Esophagus muscularis mucosa (tissue), 4 donors: ENCODE measurements around the gene EVA1C. TPM values are rescaled to one million over a fixed set of nuclear protein-coding genes. Genes with fewer than 3 reads are reported as not detected.
A peak's percentile ranks its signal among the peaks of the same experiment; 100 is the strongest.

ENCODE experiments used
- DNase-seq: peaks from one replicate; pipeline ENCODE4 v3.0.0-alpha.2; 2017; ENCODE audit errors: extremely low spot score
- H3K27ac ChIP-seq, 4 donors: fragments of 200-600 bp; sonication (generic); replicated peaks in 1 of 4; 1 replicate in 3 of 4; 2 replicates in 1 of 4; pipeline ENCODE4 v1.5.1; 2016 to 2019; ENCODE audit warnings: mild to moderate bottlenecking in 1 of 4
- H3K27me3 ChIP-seq, 4 donors: fragments of 200-600 bp; sonication (generic); one replicate each; pipeline versions ENCODE4 v1.5.1 to v1.6.0; 2016 to 2019
- H3K36me3 ChIP-seq, 4 donors: fragments of 200-600 bp; sonication (generic); one replicate each; pipeline ENCODE4 v1.5.1; 2016 to 2019
- H3K4me1 ChIP-seq, 4 donors: fragments of 200-600 bp; sonication (generic); one replicate each; pipeline ENCODE4 v1.5.1; 2016 to 2019
- H3K4me3 ChIP-seq, 4 donors: fragments of 200-600 bp; sonication (generic); 1 replicate in 2 of 4; 2 replicates in 2 of 4; pipeline ENCODE4 v1.5.1; 2016 to 2019; ENCODE audit warnings: mild to moderate bottlenecking in 4 of 4, moderate library complexity in 1 of 4
- H3K9me3 ChIP-seq, 4 donors: fragments of 200-600 bp; sonication (generic); 1 replicate in 3 of 4; 2 replicates in 1 of 4; pipeline ENCODE4 v1.5.1; 2016 to 2019
- CTCF ChIP-seq, 3 experiments: fragments of 200-600 bp in 2 of 3; fragments of 450-650 bp in 1 of 3; sonication (generic) in 2 of 3; IDR thresholded peaks; one replicate each; pipeline ENCODE4 v1.5.1; 2017 to 2019; ENCODE audit warnings: antibody characterized with exemption in 3 of 3, mild to moderate bottlenecking in 2 of 3, moderate library complexity in 1 of 3
- EP300 ChIP-seq: sonication (generic); formaldehyde crosslinking; IDR thresholded peaks from one replicate; pipeline ENCODE4 v1.6.1; 2017; ENCODE audit warnings: antibody characterized with exemption
- POLR2A ChIP-seq: fragments of 450-650 bp; IDR thresholded peaks from one replicate; pipeline ENCODE4 v1.6.1; 2017; ENCODE audit warnings: antibody characterized with exemption, moderate library complexity, mild to moderate bottlenecking, low read depth
- POLR2AphosphoS5 ChIP-seq, 2 donors: sonication (generic); formaldehyde crosslinking; IDR thresholded peaks; one replicate each; pipeline ENCODE4 v1.6.1; 2017; ENCODE audit warnings: antibody characterized with exemption in 2 of 2
- WGBS: methylation state at CpG from one replicate; pipeline ENCODE4 v1.1.5; 2018; 5-methylcytosine and 5-hydroxymethylcytosine counted together
- intact Hi-C: fragments of 100-400 bp; cut with DNase I; formaldehyde crosslinking; loops from one replicate; pipeline ENCODE4 v1.15.1; 2023
- total RNA-seq, 4 donors: library from RNA; depleted of rRNA; stranded (reverse); fragments of >200 nt; gene quantifications; one replicate each; pipeline versions ENCODE4 v1.1.0 to v1.2.1, GENCODE V29; 2016

The EVA1C gene
- total RNA-seq, 4 donors from 2014 or later: 49.8 to 86.6 (median 64.6) TPM

DNA sequence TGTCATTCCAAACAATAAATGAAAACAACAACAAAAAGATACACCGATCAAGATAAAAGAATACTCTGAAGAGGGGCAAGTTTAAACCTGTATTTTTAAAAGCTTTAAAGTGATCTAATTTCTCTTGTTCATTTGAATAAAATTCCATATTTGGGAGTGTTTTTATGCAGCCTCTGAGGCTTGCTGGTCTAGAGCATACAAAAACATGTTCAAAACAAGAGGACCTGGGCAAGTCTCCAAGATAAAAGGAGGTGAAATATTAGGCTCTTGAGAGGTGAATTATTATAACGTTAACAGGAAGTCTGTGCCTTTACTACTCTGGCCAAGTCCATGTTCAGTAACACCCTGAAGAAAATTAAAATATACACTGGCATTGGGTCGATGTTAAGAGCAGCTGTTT, 39.8 kb upstream of the EVA1C start:
- no peak for DNase-seq
- no peaks in the 10 kb centered on the region for H3K27me3 ChIP-seq
- no peaks in the 10 kb centered on the region for H3K9me3 ChIP-seq
- WGBS: 40% methylated on average over 3 of the region's 3 CpGs
- intact Hi-C loops: no loop called here
- H3K27ac ChIP-seq: peak overlapping the region; percentile 79 to 85 (median 82)
- H3K4me1 ChIP-seq: peaks cover 17 to 47% (median 41%) of the 10 kb centered on the region in 4 donors
- peaks cover 5 to 86% (median 34%) of the 10 kb centered on the region in 4 donors for H3K36me3 ChIP-seq
- TF ChIP-seq POLR2A (no peak), CTCF (IDR thresholded peaks at IDR 0.05) (no peak), POLR2AphosphoS5 (IDR thresholded peaks at IDR 0.05) (no peak), EP300 (no peak)
- H3K4me3 ChIP-seq: no peak overlapping the region

- peaks cover 14 to 31% (median 16%) of the 10 kb centered on the region in 4 donors for H3K4me1 ChIP-seq
Measured at GRCh38 chr21:32377506-32377905, 35.0 kb upstream of the EVA1C start.

DNA sequence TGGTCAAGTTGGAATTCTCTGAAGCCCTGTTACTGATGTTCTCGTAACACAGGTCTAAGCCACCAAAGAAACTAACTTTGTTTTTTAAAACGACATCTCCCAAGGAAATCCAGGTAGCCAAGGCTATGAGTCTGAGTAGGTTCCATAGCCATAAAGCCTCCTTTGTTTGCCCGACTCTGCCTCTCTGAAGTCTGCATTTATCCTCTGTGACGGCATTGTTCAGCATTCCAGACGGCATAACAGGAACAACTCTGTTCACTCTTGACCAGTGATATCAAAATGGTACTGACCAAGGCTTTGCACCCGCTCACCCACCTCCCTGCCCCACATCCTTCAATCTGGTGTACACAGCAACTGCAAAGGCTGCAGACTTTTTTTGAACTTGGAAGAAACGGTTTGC, 34.5 kb upstream of the EVA1C start:
- Histone ChIP-seq H3K27me3 (no peaks in the 10 kb centered on the region), H3K9me3 (no peaks in the 10 kb centered on the region), H3K36me3 (peaks cover 0 to 81% (median 61%) of the 10 kb centered on the region in 4 donors), H3K4me1 (peaks cover 13 to 31% (median 14%) of the 10 kb centered on the region in 4 donors), H3K4me3 (no peak overlapping the region), H3K27ac (no peak overlapping the region)
- DNase-seq: no peak
- TF ChIP-seq EP300 (no peak), POLR2A (no peak), POLR2AphosphoS5 (IDR thresholded peaks at IDR 0.05) (no peak), CTCF (IDR thresholded peaks at IDR 0.05) (no peak)
- intact Hi-C loops: no loop called here
- WGBS: 90% methylated on average over 7 of the region's 7 CpGs

More at GRCh38 chr21:32377506-32377905, 35.0 kb upstream of the EVA1C start:
- Histone ChIP-seq H3K9me3 (no peaks in the 10 kb centered on the region), H3K4me3 (no peak overlapping the region), H3K36me3 (peaks cover 0 to 81% (median 57%) of the 10 kb centered on the region in 4 donors), H3K27ac (no peak overlapping the region), H3K27me3 (no peaks in the 10 kb centered on the region)
- WGBS: 89% methylated on average over 3 of the region's 8 CpGs
- no peak for TF ChIP-seq CTCF (IDR thresholded peaks at IDR 0.05)
- TF ChIP-seq POLR2AphosphoS5 (IDR thresholded peaks at IDR 0.05): no peak
- no peak for TF ChIP-seq EP300
- TF ChIP-seq POLR2A: no peak
- DNase-seq: no peak
- intact Hi-C loops: no loop called here

DNA sequence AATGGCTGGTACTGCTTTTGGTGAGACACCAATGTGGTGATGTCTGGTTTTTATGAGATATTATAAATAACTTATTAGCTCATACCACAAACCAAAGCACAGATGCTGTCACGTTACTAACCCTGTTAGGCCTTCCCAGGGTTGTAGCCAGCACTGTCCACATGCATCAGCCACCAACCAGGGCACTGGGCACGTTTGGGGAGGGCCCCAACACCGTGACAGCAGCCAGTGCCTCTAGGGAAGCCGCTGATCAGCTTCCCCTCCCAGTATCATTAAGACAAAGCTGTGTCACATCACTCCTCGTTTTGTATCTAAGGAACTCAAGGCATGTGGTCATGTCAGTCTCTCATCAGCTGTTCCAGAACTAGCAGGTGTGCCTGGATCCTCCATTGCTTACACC, 33.5 kb upstream of the EVA1C start:
- Histone ChIP-seq H3K9me3 (no peaks in the 10 kb centered on the region), H3K36me3 (peaks cover 6 to 87% (median 69%) of the 10 kb centered on the region in 4 donors), H3K4me3 (no peak overlapping the region), H3K4me1 (peaks cover 8 to 31% (median 12%) of the 10 kb centered on the region in 4 donors), H3K27me3 (no peaks in the 10 kb centered on the region), H3K27ac (no peak overlapping the region)
- 72% methylated on average over 5 of the region's 5 CpGs for WGBS
- intact Hi-C loops: no loop called here
- DNase-seq: no peak
- TF ChIP-seq POLR2AphosphoS5 (IDR thresholded peaks at IDR 0.05) (no peak), CTCF (IDR thresholded peaks at IDR 0.05) (no peak), EP300 (no peak), POLR2A (no peak)

DNA sequence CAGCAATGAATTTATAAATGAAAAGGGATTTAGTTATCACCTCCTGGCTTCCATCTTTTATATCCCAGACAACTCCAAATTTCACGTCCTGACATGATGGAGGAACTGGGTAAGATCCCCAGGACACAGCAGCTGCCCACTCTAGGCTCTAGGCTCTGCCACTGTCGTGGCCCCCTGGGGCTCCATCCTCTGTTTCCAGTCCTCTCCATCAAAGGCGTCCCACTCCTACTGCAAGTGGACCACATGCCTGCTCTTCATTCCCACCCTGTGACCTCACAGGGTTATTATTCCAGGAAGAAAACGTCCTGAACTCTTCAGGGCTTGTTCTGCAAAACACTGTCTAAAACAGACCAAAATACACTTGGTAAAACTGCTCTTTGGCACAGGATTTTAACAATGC, 31.6 kb upstream of the EVA1C start:
- WGBS: 87% methylated on average over 4 of the region's 4 CpGs
- Histone ChIP-seq H3K27me3 (no peaks in the 10 kb centered on the region), H3K4me1 (peaks cover 11 to 35% (median 18%) of the 10 kb centered on the region in 4 donors), H3K36me3 (peaks cover 12 to 79% (median 66%) of the 10 kb centered on the region in 4 donors), H3K27ac (peak overlapping the region; percentile 64 to 78 (median 77)), H3K4me3 (no peak overlapping the region), H3K9me3 (no peaks in the 10 kb centered on the region)
- intact Hi-C loops: no loop called here
- no peak for TF ChIP-seq POLR2A
- peak; percentile 85 for TF ChIP-seq EP300
- TF ChIP-seq POLR2AphosphoS5 (IDR thresholded peaks at IDR 0.05): peak; percentile 26 to 45
- no peak for DNase-seq
